ENCODE results near the gene TMEM212.

Gene TMEM212

DNA sequence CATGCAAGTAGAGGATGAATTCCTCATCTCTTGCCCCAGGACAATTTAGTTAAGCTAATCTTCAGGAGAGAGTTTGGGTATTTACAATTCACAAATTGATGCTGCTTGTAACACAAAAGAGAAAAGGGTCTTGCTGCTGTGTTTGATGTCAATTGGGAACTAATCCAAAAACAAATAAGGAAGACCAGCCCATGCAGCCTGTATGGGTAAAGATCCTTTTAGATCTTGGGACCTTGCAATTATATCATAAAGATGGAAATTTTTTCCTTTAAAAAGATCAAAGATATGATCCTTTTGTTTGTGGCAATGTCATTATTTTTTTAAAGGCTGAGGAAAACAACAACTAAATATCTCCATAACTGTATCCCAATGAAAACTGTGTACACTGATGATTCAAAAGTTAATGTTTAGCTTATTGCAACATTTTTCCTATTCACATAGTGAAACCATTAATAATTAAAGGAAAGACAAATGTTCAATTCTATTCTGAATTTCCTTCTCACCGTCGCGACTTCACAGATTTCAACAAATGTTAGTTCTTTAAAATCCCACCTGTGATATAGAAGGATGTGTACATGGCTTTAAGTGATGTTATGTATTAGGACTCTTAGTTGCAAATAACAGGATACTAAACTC, 40.2 kb downstream of the TMEM212 start:
- Histone ChIP-seq H3K14ac (ENCODE audit: low read length) (no peak overlapping the region), H3K27me3 (ENCODE audit: control insufficient read depth in 3 of 3, insufficient read depth in 3 of 3, low read depth in 1 of 3, low read length in 3 of 3) (no peaks in the 10 kb centered on the region), H3K9ac (ENCODE audit: low read depth, low read length, poor library complexity) (no peak overlapping the region), H2AK5ac (ENCODE audit: low read depth, low read length) (no peak overlapping the region), H3K9me3 (replicated peaks in 1 of 2; ENCODE audit: control insufficient read depth in 2 of 2, insufficient read depth in 1 of 2, low read depth in 1 of 2, low read length in 2 of 2) (no peaks in the 10 kb centered on the region), H2AFZ (ENCODE audit: low read length) (no peak overlapping the region), H4K8ac (ENCODE audit: low read depth, low read length) (no peak overlapping the region), H3K4me2 (ENCODE audit: insufficient read depth, low read length, poor library complexity, severe bottlenecking) (no peak overlapping the region), H3K27ac (replicated peaks; ENCODE audit: low read length) (no peak overlapping the region), H3K79me1 (ENCODE audit: low read depth, low read length) (no peaks in the 10 kb centered on the region), H3K18ac (ENCODE audit: low read length) (no peak overlapping the region), H3K23ac (ENCODE audit: low read depth, low read length, poor library complexity) (no peak overlapping the region), H2BK15ac (ENCODE audit: low read length) (no peak overlapping the region), H4K91ac (ENCODE audit: low read depth, low read length, poor library complexity) (no peak overlapping the region), H2BK5ac (ENCODE audit: low read length) (no peak overlapping the region), H3K4me1 (ENCODE audit: control insufficient read depth in 2 of 2, insufficient read depth in 1 of 2, low read depth in 1 of 2, low read length in 2 of 2) (peaks cover 0 to 14% of the 10 kb centered on the region in 2 donors), H3K4me3 (ENCODE audit: low read length in 2 of 2) (no peak overlapping the region), H2BK120ac (ENCODE audit: low read depth, low read length) (no peak overlapping the region), H3K4ac (ENCODE audit: low read length) (no peak overlapping the region), H3K36me3 (replicated peaks in 1 of 2; ENCODE audit: control insufficient read depth in 2 of 2, insufficient read depth in 2 of 2, low read length in 2 of 2) (no peaks in the 10 kb centered on the region), H2BK12ac (ENCODE audit: low read length) (no peak overlapping the region)
- no peak for DNase-seq (ENCODE audit: low spot score)
- no CpG with 5 or more reads among the region's 3 CpGs for WGBS, 2 donors (ENCODE audit: extremely low coverage in 2 of 2, insufficient read length in 2 of 2, insufficient replicate concordance in 1 of 2)

DNA sequence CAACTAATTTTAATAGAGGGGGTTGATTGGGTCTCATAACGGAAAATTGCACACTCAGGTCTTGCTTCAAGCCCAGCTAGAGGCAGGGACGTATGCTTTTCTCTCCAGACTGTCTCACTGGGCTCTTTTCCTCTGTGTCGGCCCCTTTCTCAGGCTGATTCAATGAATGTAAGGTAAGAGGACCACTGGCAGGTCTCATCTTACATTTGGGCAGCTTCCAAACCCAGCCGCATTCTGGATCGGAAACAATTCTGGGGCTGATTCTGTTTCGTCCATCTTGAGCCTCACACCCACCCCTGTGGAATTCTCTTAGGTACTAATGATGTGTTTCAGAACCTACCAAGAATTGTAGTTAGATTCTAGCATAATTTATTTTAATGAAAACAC, 40.7 kb downstream of the TMEM212 start:
- Histone ChIP-seq H3K14ac (ENCODE audit: low read length) (no peak overlapping the region), H3K9ac (ENCODE audit: low read depth, low read length, poor library complexity) (no peak overlapping the region), H2AK5ac (ENCODE audit: low read depth, low read length) (no peak overlapping the region), H3K23ac (ENCODE audit: low read depth, low read length, poor library complexity) (no peak overlapping the region), H3K27ac (replicated peaks; ENCODE audit: low read length) (no peak overlapping the region), H2BK15ac (ENCODE audit: low read length) (no peak overlapping the region), H3K79me1 (ENCODE audit: low read depth, low read length) (no peaks in the 10 kb centered on the region), H3K4me2 (ENCODE audit: insufficient read depth, low read length, poor library complexity, severe bottlenecking) (no peak overlapping the region), H2BK120ac (ENCODE audit: low read depth, low read length) (no peak overlapping the region), H3K4me3 (ENCODE audit: low read length in 2 of 2) (no peak overlapping the region), H3K27me3 (ENCODE audit: control insufficient read depth in 3 of 3, insufficient read depth in 3 of 3, low read depth in 1 of 3, low read length in 3 of 3) (no peaks in the 10 kb centered on the region), H2AFZ (ENCODE audit: low read length) (no peak overlapping the region), H3K18ac (ENCODE audit: low read length) (peak overlapping the region; percentile 5), H3K4me1 (ENCODE audit: control insufficient read depth in 2 of 2, insufficient read depth in 1 of 2, low read depth in 1 of 2, low read length in 2 of 2) (peaks cover 0 to 11% of the 10 kb centered on the region in 2 donors), H2BK5ac (ENCODE audit: low read length) (no peak overlapping the region), H3K36me3 (replicated peaks in 1 of 2; ENCODE audit: control insufficient read depth in 2 of 2, insufficient read depth in 2 of 2, low read length in 2 of 2) (no peaks in the 10 kb centered on the region), H4K91ac (ENCODE audit: low read depth, low read length, poor library complexity) (no peak overlapping the region), H3K9me3 (replicated peaks in 1 of 2; ENCODE audit: control insufficient read depth in 2 of 2, insufficient read depth in 1 of 2, low read depth in 1 of 2, low read length in 2 of 2) (peaks cover 0 to 1% of the 10 kb centered on the region in 2 donors), H2BK12ac (ENCODE audit: low read length) (no peak overlapping the region), H3K4ac (ENCODE audit: low read length) (no peak overlapping the region), H4K8ac (ENCODE audit: low read depth, low read length) (no peak overlapping the region)
- no peak for DNase-seq (ENCODE audit: low spot score)
- WGBS, 2 donors (ENCODE audit: extremely low coverage in 2 of 2, insufficient read length in 2 of 2, insufficient replicate concordance in 1 of 2): no CpG with 5 or more reads among the region's 6 CpGs

DNA sequence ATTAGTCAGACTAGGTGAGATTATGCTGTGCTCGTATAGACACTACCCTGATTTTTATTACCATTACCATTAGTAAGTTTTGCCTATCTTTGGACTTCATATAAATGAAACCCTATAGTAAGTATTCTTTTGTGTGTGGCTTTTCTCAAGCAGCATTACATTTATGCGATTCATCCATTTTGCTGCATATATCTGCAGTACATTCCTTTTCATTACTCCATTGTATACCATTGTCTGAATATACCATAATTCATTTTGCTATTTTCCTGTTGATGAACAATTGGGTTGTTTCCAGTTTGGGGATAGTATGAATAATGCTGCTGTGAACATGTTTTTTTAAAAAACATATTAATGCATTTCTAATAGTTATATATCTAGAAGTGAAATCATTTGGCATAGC, 45.3 kb downstream of the TMEM212 start:
- Histone ChIP-seq H3K4ac (ENCODE audit: low read length) (no peak overlapping the region), H2BK12ac (ENCODE audit: low read length) (no peak overlapping the region), H3K4me1 (ENCODE audit: control insufficient read depth in 2 of 2, insufficient read depth in 1 of 2, low read depth in 1 of 2, low read length in 2 of 2) (no peaks in the 10 kb centered on the region), H2BK15ac (ENCODE audit: low read length) (no peak overlapping the region), H3K27me3 (ENCODE audit: control insufficient read depth in 3 of 3, insufficient read depth in 3 of 3, low read depth in 1 of 3, low read length in 3 of 3) (no peaks in the 10 kb centered on the region), H3K79me1 (ENCODE audit: low read depth, low read length) (no peaks in the 10 kb centered on the region), H2AFZ (ENCODE audit: low read length) (no peak overlapping the region), H4K8ac (ENCODE audit: low read depth, low read length) (no peak overlapping the region), H3K27ac (replicated peaks; ENCODE audit: low read length) (no peak overlapping the region), H3K23ac (ENCODE audit: low read depth, low read length, poor library complexity) (no peak overlapping the region), H3K18ac (ENCODE audit: low read length) (no peak overlapping the region), H3K9me3 (replicated peaks in 1 of 2; ENCODE audit: control insufficient read depth in 2 of 2, insufficient read depth in 1 of 2, low read depth in 1 of 2, low read length in 2 of 2) (peaks cover 0 to 6% of the 10 kb centered on the region in 2 donors), H3K4me2 (ENCODE audit: insufficient read depth, low read length, poor library complexity, severe bottlenecking) (no peak overlapping the region), H2BK5ac (ENCODE audit: low read length) (no peak overlapping the region), H3K14ac (ENCODE audit: low read length) (no peak overlapping the region), H2BK120ac (ENCODE audit: low read depth, low read length) (no peak overlapping the region), H2AK5ac (ENCODE audit: low read depth, low read length) (no peak overlapping the region), H3K4me3 (ENCODE audit: low read length in 2 of 2) (no peak overlapping the region), H4K91ac (ENCODE audit: low read depth, low read length, poor library complexity) (no peak overlapping the region), H3K9ac (ENCODE audit: low read depth, low read length, poor library complexity) (no peak overlapping the region), H3K36me3 (replicated peaks in 1 of 2; ENCODE audit: control insufficient read depth in 2 of 2, insufficient read depth in 2 of 2, low read length in 2 of 2) (no peaks in the 10 kb centered on the region)
- DNase-seq (ENCODE audit: low spot score): no peak
- WGBS, 2 donors (ENCODE audit: extremely low coverage in 2 of 2, insufficient read length in 2 of 2, insufficient replicate concordance in 1 of 2): no CpG with 5 or more reads among the region's 2 CpGs

DNA sequence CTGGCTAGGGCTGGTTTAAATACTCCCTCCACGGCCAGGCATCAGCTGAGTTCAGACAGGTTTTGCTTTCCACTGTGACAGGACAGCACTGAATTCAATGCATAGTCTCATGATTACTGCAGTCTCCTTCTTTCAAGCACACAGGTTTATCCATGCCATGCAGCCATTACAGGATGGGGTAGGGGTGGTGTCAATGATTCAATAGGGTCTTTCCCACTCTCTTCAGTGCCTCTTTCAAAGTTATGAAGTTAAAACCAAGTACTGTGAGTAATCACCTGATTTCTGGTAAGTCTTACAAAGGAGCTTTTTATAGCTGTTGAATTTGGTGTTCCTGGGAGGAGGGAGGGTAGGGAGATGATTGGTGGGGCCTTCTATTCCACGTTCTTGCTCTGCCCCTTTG, 47.2 kb downstream of the TMEM212 start:
- no peak overlapping the region for H3K18ac ChIP-seq (ENCODE audit: low read length)
- no peaks in the 10 kb centered on the region for H3K79me1 ChIP-seq (ENCODE audit: low read depth, low read length)
- no peak overlapping the region for H3K4me2 ChIP-seq (ENCODE audit: insufficient read depth, low read length, poor library complexity, severe bottlenecking)
- H3K4ac ChIP-seq (ENCODE audit: low read length): no peak overlapping the region
- no peaks in the 10 kb centered on the region for H3K4me1 ChIP-seq (ENCODE audit: control insufficient read depth in 2 of 2, insufficient read depth in 1 of 2, low read depth in 1 of 2, low read length in 2 of 2)
- no peak overlapping the region for H2AK5ac ChIP-seq (ENCODE audit: low read depth, low read length)
- no peak overlapping the region for H3K9ac ChIP-seq (ENCODE audit: low read depth, low read length, poor library complexity)
- no peak overlapping the region for H2BK5ac ChIP-seq (ENCODE audit: low read length)
- H4K91ac ChIP-seq (ENCODE audit: low read depth, low read length, poor library complexity): no peak overlapping the region
- H3K14ac ChIP-seq (ENCODE audit: low read length): no peak overlapping the region
- no peak overlapping the region for H2BK12ac ChIP-seq (ENCODE audit: low read length)
- WGBS, 2 donors (ENCODE audit: extremely low coverage in 2 of 2, insufficient read length in 2 of 2, insufficient replicate concordance in 1 of 2): no CpG with 5 or more reads among the region's 2 CpGs
- H3K27ac ChIP-seq (replicated peaks; ENCODE audit: low read length): no peak overlapping the region
- peaks cover 0 to 6% of the 10 kb centered on the region in 2 donors for H3K9me3 ChIP-seq (replicated peaks in 1 of 2; ENCODE audit: control insufficient read depth in 2 of 2, insufficient read depth in 1 of 2, low read depth in 1 of 2, low read length in 2 of 2)
- no peak overlapping the region for H3K4me3 ChIP-seq (ENCODE audit: low read length in 2 of 2)
- peak overlapping the region; percentile 30 for H2AFZ ChIP-seq (ENCODE audit: low read length)
- no peak for DNase-seq (ENCODE audit: low spot score)
- H3K36me3 ChIP-seq (replicated peaks in 1 of 2; ENCODE audit: control insufficient read depth in 2 of 2, insufficient read depth in 2 of 2, low read length in 2 of 2): no peaks in the 10 kb centered on the region
- H2BK15ac ChIP-seq (ENCODE audit: low read length): no peak overlapping the region
- H3K23ac ChIP-seq (ENCODE audit: low read depth, low read length, poor library complexity): no peak overlapping the region
- H4K8ac ChIP-seq (ENCODE audit: low read depth, low read length): no peak overlapping the region
- no peak overlapping the region for H2BK120ac ChIP-seq (ENCODE audit: low read depth, low read length)
- H3K27me3 ChIP-seq (ENCODE audit: control insufficient read depth in 3 of 3, insufficient read depth in 3 of 3, low read depth in 1 of 3, low read length in 3 of 3): no peaks in the 10 kb centered on the region

All from neuronal stem cell (in vitro differentiated cells).